GM19351 (cell line): ENCODE data around the gene UBR4.
"Not testable (repeated sequence)": the region's sequence is repeated elsewhere in the genome, so short reads cannot be mapped to it uniquely, and the experiment has no call there.

Source experiments
- ATAC-seq: cut with Tn5 transposase; IDR thresholded peaks from one replicate; pipeline ENCODE4 v1.9.1; 2021; ENCODE audit warnings: mild to moderate bottlenecking, moderate library complexity; ENCODE audit not compliant: unreplicated experiment

Gene UBR4

GRCh38 chr1:19220080-19220846 lies 10.2 kb upstream of the UBR4 start:
- ATAC-seq: no peak

DNA sequence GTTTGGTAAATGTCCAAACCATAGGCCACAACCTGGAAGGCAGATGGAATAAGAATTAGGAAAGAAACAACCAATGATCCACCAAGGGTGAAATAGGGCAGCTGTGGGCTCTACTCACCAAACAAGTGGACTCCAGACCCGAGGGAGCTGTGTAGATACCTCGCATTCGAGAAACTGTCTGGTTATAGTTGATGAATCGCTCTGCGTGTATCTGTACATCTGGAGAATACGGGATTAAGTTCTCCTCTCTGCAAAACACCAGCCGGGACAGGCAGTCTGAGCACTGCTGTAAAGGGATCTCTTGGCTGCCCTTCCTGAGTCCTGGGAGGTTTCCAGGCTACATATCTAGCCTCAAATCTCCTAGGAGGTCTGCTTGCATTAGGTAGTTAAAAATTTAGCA lies 9.4 kb upstream of the UBR4 start:
- no peak for ATAC-seq

DNA sequence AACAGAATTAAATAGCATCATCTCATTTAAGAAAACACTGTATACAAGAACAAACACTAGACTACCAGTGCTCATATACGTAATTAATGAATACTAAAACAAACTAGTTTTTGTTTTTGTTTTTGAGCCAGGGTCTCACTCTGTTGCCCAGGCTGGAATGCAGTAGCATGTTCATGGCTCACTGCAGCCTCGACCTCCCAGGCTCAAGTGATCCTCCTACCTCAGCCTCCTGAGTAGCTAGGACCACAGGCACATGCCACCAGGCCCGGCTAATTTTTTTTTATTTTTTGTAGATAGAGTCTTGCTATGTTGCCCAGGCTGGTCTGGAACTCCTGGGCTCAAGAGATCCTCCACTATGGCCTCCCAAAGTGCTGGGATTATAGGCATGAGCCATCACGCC lies 6.5 kb upstream of the UBR4 start:
- not testable (repeated sequence) for ATAC-seq

DNA sequence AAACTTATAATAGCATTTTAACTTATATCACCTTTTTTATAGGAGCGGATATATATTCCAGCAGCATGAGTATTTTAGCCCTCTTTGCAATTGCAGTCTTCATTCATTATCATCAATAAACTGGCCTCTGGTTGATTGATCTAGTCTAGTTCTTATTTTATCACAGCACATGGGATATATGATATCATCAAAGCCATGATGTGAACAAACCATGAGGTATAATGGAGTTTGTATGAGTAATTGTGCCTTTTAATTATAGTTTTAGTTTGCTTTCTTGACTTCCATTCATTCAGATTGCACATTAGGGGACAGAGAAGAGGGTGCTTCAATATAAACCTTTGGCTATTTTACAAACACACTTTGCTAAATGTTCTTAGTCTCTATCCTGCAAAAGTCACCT lies 3.5 kb upstream of the UBR4 start:
- ATAC-seq: no peak

GRCh38 chr1:19212167-19212566 lies 2.1 kb upstream of the UBR4 start:
- ATAC-seq: no peak

- ATAC-seq: no peak
Observed at GRCh38 chr1:19210772-19211549, 895 bp upstream of the UBR4 start.

DNA sequence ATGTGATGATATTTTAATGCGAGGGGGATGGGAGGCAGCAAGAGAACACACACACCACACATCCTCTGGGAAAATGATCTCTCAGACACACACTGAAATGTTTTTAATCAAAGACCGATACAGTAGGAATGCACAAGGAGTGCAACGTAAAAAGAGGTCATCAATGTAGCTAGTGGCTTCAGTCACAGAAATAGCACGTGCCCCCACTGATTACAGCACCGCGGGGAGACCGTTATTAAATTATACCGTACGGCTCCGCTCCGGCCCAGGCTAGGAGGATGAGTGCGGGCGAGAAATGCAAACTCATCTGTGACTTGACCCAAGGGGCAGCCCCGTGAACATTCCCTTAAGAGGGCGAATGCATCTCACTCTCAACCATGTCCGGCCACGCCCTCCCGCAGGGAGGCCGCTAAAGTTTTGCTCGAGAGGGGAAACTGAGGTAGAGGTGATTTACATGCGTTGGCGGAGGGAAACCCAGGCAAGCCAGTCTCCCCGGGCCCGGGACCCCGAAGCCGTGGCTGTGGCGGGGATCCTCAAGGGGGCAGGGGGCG lies 552 bp downstream of the UBR4 start:
- ATAC-seq: peak; percentile 51

GRCh38 chr1:19208710-19209438 lies 1.2 kb downstream of the UBR4 start:
- no peak for ATAC-seq

- ATAC-seq: no peak
Observed at GRCh38 chr1:19206947-19207346, 3.1 kb downstream of the UBR4 start.

DNA sequence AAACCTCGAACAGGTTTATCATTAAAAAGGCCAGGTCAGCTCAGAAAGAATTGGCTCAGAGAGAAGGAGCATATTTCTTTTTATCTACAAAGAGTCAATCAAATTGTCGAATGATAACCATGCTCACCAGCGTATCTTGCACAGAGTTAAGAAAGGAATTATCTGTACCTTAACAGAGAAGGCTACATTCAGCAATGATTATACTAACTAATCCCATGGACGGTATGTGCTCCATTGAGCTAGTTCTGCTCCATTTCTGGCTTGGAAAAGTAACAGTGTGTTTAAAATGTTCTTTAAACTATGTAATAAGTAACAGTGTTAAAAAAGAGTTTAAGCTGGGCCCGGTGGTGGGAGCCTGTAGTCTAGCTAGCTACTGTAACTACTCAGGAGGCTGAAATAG lies 4.2 kb downstream of the UBR4 start:
- ATAC-seq: no peak

DNA sequence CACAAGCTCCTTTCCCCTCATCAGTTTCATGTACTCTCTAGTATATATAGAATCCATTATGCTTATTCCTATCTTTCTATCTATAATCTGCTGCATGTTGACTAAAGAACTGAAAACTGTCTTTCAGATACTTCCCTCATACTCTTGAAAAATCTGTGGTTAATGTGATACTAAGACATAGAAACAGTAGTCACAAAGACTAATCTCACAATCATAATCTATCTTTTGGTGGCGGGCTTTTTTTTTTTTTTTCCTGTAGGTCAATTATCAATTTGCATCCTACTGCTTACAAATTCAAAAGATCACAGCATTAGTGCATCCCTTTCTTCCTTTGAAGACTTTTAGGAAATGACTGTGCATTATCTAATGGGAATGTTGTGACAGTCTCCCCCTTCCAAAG lies 4.7 kb downstream of the UBR4 start:
- no peak for ATAC-seq

DNA sequence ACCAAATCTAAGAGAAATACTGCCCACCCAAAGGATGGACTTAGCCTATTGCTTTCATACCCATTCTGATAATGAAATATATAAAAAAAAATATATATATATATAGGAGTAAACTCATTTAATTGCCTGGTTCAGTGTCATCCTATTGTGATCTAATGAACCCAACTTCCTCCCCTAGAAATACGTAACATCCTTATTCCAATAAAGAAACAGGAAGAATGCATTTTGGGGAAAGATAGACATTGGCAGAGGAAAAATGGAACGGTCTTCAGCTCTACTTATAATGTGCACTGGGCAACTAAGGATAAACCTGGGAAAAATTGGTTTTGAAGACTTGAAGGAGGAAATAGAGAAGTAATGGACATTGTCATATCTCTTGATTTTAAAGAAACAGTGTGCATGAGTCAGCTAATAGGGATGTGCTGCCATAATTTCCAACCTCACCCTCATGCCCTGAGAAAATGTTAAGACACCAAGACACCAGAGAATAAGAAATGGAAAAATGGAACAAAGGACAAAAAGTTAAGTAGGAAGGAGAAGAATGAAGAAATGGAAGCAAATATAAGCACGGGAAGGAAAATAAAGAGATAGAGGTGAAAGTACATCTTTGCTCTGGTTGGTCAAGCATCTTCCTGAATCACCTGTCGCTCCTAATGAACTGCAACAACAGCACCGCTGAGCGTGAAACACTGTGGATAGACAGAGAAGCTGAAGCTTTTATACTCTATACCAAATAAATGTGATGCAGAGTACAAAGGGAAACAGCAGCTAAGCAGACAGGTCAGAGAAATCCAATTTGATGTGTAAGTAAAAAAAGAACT lies 5.4 kb downstream of the UBR4 start:
- ATAC-seq: no peak

DNA sequence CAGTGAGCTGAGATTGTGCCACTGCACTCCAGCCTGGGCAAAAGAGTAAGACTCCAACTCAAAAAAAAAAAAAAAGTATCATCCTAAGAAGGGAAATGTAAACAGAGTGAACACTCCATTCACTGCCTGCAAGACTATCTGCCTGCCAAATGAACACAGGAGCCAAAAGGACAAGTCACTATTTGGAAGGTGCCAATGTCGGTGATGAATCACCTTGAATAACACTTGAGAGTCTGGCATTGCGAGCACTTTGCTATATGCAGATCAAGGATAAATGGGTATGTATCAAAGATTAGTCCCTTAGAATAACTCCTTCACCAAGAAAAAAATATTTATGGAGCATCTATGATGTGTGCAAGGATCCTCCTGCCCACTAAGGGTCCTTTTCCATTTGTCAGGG lies 6.6 kb downstream of the UBR4 start:
- ATAC-seq: no peak

DNA sequence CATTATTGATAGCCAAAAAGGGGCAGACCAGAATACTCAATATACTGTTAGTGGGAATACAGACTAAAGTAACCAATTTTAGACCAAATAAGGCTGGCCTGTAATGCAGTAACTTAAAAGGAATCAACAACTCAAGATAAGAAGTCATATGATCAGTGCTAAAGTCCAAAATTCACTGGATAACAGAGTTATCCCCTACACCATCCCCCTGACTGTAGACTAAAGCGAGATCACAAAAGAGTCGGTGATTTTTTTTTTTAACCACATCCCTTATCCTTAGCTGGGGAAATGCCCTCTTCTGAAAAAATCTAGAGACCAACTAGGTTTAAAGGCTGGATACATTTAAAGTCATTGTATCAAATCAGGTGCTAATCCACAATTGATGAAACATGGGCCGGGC lies 7.7 kb downstream of the UBR4 start:
- no peak for ATAC-seq

DNA sequence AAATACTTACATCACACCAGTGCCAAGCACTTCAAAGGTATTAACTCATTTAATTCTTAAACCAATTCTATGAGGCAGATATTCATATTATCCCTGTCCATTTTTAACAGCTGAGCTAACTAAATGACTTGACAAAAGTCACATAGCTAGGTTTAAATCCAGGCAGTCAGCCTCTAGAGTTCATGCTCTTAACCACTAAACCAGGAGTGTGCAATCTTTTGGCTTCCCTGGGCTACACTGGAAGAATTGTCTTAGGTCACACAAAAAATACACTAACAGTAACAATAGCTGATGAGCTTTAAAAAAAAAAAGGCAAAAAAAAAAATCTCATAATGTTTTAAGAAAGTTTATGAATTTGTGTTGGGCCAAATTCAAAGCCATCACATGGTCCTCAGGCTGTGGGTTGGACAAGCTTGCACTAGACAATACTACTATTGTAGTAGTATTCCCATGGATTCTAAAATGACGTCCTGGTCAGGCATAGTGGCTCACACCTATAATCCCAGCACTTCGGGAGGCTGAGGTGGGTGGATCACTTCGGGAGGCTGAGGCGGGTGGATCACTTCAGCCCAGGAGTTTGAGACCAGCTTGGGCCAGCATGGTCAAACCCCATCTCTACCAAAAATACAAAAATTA lies 10.0 kb downstream of the UBR4 start:
- ATAC-seq: no peak

- ATAC-seq: no peak
Observed at GRCh38 chr1:19199329-19199968, 10.6 kb downstream of the UBR4 start.

GRCh38 chr1:19198820-19199219 lies 11.2 kb downstream of the UBR4 start:
- no peak for ATAC-seq

- ATAC-seq: no peak
Observed at GRCh38 chr1:19197845-19198244, 12.2 kb downstream of the UBR4 start.

- no peak for ATAC-seq
Observed at GRCh38 chr1:19196331-19196730, 13.7 kb downstream of the UBR4 start.

DNA sequence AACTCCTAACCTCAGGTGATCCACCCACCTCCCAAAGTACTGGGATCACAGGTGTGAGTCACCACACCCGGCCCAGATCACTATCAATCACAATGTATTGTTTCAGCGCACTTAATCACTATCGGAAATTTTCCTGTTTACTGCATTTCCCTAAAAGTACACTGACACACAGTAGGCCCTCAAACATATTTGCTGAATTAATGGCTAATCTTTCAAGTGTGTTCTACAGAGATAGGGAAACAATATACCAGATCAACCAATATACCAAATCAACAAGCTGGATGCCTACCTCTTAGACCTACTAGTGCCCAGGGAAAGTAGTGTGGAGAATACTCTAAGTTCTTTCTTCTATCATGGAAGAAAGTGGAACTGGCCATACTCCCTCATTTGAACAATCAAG lies 17.1 kb downstream of the UBR4 start:
- ATAC-seq: no peak
